OCI-LY7 (cell line): ENCODE measurements around the gene ABCC1. TPM values are rescaled to one million over a fixed set of nuclear protein-coding genes. Genes with fewer than 3 reads are reported as not detected.
"Not testable (repeated sequence)": the region's sequence is repeated elsewhere in the genome, so short reads cannot be mapped to it uniquely, and the experiment has no call there.

Experiments used
- BruUV-seq: library from RNA; stranded (reverse); fragments of 400-500 nt; replicated peaks from 2 replicates; lab custom pipeline; 2021; lab: Mats Ljungman, UMichigan
- CTCF ChIA-PET: fragments of 300-600 bp; sonication (Branson Sonifier 250); formaldehyde crosslinking; loops from one replicate; lab custom pipeline; 2022; ENCODE audit warnings: antibody characterized with exemption; ENCODE audit not compliant: unreplicated experiment; lab: Charles Lee
- POLR2A ChIA-PET: fragments of 300-600 bp; sonication (Branson Sonifier 250); formaldehyde crosslinking; loops from one replicate; lab custom pipeline; 2022; ENCODE audit warnings: antibody characterized with exemption; lab: Charles Lee
- DNase-seq: peaks from one replicate; pipeline ENCODE4 v3.0.0-alpha.2; 2015; ENCODE audit warnings: low spot score
- H2AFZ ChIP-seq: fragments of 200-600 bp; sonication (generic), shearing (Covaris generic); 2 replicates; pipeline ENCODE4 v1.6.1; 2014; ENCODE audit warnings: mild to moderate bottlenecking, antibody characterized with exemption, low read length, moderate library complexity
- H3K27ac ChIP-seq: fragments of 200-600 bp; sonication (generic); 2 replicates; pipeline ENCODE4 v1.5.1; 2014; ENCODE audit warnings: mixed run types, low read depth, mild to moderate bottlenecking, moderate library complexity, low read length, inconsistent platforms; ENCODE audit not compliant: poor library complexity, severe bottlenecking
- H3K36me3 ChIP-seq: fragments of 200-600 bp; sonication (generic); 2 replicates; pipeline ENCODE4 v1.6.1; 2014; ENCODE audit warnings: mild to moderate bottlenecking, antibody characterized with exemption, low read length, moderate library complexity, mixed read lengths; ENCODE audit not compliant: insufficient read depth
- H3K4me1 ChIP-seq: fragments of 200-600 bp; sonication (generic); 2 replicates; pipeline ENCODE4 v1.5.1; 2014; ENCODE audit warnings: mild to moderate bottlenecking, low read length; ENCODE audit not compliant: insufficient read depth, poor library complexity, severe bottlenecking
- H3K4me2 ChIP-seq: fragments of 200-600 bp; sonication (generic); 2 replicates; pipeline ENCODE4 v1.6.1; 2014; ENCODE audit warnings: mild to moderate bottlenecking, low read length
- H3K4me3 ChIP-seq: fragments of 200-600 bp; sonication (generic); 2 replicates; pipeline ENCODE4 v1.5.1; 2014; ENCODE audit warnings: mild to moderate bottlenecking, low read depth, low read length; ENCODE audit not compliant: poor library complexity, severe bottlenecking
- H3K79me2 ChIP-seq: fragments of 200-600 bp; sonication (generic); 2 replicates; pipeline ENCODE4 v1.6.1; 2016; ENCODE audit warnings: low read depth, mild to moderate bottlenecking, low read length, moderate library complexity, mixed read lengths; ENCODE audit not compliant: insufficient read depth
- H3K9me2 ChIP-seq: fragments of 200-600 bp; sonication (generic); 2 replicates; pipeline ENCODE4 v1.6.1; 2016; ENCODE audit warnings: mild to moderate bottlenecking, low read length, mixed read lengths; ENCODE audit not compliant: insufficient read depth
- H3K9me3 ChIP-seq: fragments of 200-600 bp; sonication (generic); 2 replicates; pipeline ENCODE4 v1.6.1; 2014; ENCODE audit warnings: mild to moderate bottlenecking, mixed run types, low read length, mixed read lengths
- H4K20me1 ChIP-seq: fragments of 200-600 bp; sonication (generic); 2 replicates; pipeline ENCODE4 v1.6.1; 2014; ENCODE audit warnings: mild to moderate bottlenecking, antibody characterized with exemption, low read length, moderate library complexity, mixed read lengths; ENCODE audit not compliant: insufficient read depth
- EZH2phosphoT487 ChIP-seq: fragments of 200-600 bp; sonication (generic); IDR thresholded peaks from 2 replicates; pipeline ENCODE4 v1.6.1; 2018; ENCODE audit warnings: low read depth, borderline replicate concordance, mild to moderate bottlenecking, mixed run types, antibody characterized with exemption, low read length, moderate library complexity, mixed read lengths
- intact Hi-C: fragments of 100-400 bp; cut with micrococcal nuclease; formaldehyde crosslinking; loops from one replicate; pipeline ENCODE4 v1.10.0; 2022; ENCODE audit not compliant: unreplicated experiment
- total RNA-seq, 2 experiments: library from RNA; depleted of rRNA in 1 of 2; stranded (reverse); fragments of >200 nt in 1 of 2; shearing (Covaris generic) in 1 of 2; gene quantifications; 2 replicates each; pipeline ENCODE4 v1.2.3, GENCODE V29; 2014 to 2022
- TF ChIP-seq, protein P1 (sequence below): fragments of 200-600 bp; sonication (generic); conservative IDR thresholded peaks from 2 replicates; pipeline ENCODE4 v1.5.1; 2014; ENCODE audit warnings: mild to moderate bottlenecking, antibody characterized with exemption, low read length, moderate library complexity, mixed read lengths

The ABCC1 gene
- total RNA-seq, 2 experiments from 2014 or later = 39.9 to 71.8 TPM

GRCh38 chr16:16176328-16176727, 226.9 kb downstream of the ABCC1 start:
- no peaks in the 10 kb centered on the region for H4K20me1 ChIP-seq
- H3K4me1 ChIP-seq = no peaks in the 10 kb centered on the region
- DNase-seq = no peak
- intact Hi-C loops = no loop called here
- POLR2A ChIA-PET = interaction anchor here (0.5 to 0.9 kb wide), 3 partner anchors 9 to 428 kb away, joined by 3 to 8 read pairs (median 3); no protein-coding TSS in a partner anchor
- H3K79me2 ChIP-seq = no peaks in the 10 kb centered on the region
- no peak overlapping the region for H3K4me2 ChIP-seq
- no peaks in the 10 kb centered on the region for H3K9me3 ChIP-seq
- H2AFZ ChIP-seq = no peak overlapping the region
- CTCF ChIA-PET = no interaction called here
- H3K4me3 ChIP-seq = no peak overlapping the region
- TF ChIP-seq, protein P1, sequence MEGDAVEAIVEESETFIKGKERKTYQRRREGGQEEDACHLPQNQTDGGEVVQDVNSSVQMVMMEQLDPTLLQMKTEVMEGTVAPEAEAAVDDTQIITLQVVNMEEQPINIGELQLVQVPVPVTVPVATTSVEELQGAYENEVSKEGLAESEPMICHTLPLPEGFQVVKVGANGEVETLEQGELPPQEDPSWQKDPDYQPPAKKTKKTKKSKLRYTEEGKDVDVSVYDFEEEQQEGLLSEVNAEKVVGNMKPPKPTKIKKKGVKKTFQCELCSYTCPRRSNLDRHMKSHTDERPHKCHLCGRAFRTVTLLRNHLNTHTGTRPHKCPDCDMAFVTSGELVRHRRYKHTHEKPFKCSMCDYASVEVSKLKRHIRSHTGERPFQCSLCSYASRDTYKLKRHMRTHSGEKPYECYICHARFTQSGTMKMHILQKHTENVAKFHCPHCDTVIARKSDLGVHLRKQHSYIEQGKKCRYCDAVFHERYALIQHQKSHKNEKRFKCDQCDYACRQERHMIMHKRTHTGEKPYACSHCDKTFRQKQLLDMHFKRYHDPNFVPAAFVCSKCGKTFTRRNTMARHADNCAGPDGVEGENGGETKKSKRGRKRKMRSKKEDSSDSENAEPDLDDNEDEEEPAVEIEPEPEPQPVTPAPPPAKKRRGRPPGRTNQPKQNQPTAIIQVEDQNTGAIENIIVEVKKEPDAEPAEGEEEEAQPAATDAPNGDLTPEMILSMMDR = no peak
- TF ChIP-seq EZH2phosphoT487 = no peak
- no peak overlapping the region for H3K27ac ChIP-seq
- H3K36me3 ChIP-seq = no peaks in the 10 kb centered on the region
- H3K9me2 ChIP-seq = no peaks in the 10 kb centered on the region
- BruUV-seq = no TSS peak

GRCh38 chr16:16178455-16179162, 229.2 kb downstream of the ABCC1 start:
- intact Hi-C loops = no loop called here
- no peaks in the 10 kb centered on the region for H3K36me3 ChIP-seq
- no TSS peak for BruUV-seq
- H3K9me2 ChIP-seq = no peaks in the 10 kb centered on the region
- H3K79me2 ChIP-seq = no peaks in the 10 kb centered on the region
- H4K20me1 ChIP-seq = no peaks in the 10 kb centered on the region
- TF ChIP-seq, protein P1 = no peak
- no peak for TF ChIP-seq EZH2phosphoT487
- H3K9me3 ChIP-seq = no peaks in the 10 kb centered on the region
- no peaks in the 10 kb centered on the region for H3K4me1 ChIP-seq
- DNase-seq = no peak
- ChIA-PET CTCF (no interaction called here), POLR2A (no interaction called here)
- no peak overlapping the region for H3K4me2 ChIP-seq
- no peak overlapping the region for H3K27ac ChIP-seq
- no peak overlapping the region for H3K4me3 ChIP-seq
- no peak overlapping the region for H2AFZ ChIP-seq

DNA sequence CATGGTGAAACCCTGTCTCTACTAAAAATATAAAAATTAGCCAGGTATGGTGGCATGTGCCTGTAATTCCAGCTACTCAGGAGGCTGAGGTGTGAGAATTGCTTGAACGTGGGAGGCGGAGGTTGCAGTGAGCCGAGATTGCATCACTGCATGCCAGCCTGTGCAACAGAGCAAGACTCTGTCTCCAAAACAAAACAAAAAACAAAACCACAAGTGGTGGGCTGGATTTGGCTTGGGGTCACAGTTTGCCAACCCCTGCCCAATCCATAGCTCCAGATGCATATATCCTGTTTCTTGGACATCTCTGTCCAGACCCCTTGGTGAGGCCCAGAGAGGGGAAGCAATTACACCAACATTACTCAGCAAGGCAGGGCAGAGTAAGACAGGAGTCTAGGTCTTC, 232.3 kb downstream of the ABCC1 start:
- H3K36me3 ChIP-seq, intact Hi-C loops, H3K4me1 ChIP-seq, BruUV-seq, H4K20me1 ChIP-seq, H2AFZ ChIP-seq, H3K9me2 ChIP-seq, H3K4me3 ChIP-seq, DNase-seq, H3K79me2 ChIP-seq, POLR2A ChIA-PET, H3K27ac ChIP-seq, H3K4me2 ChIP-seq, H3K9me3 ChIP-seq, CTCF ChIA-PET: not testable (repeated sequence)
